HG03571 (cell line): ENCODE data around the gene CAVIN1.
"Not testable (repeated sequence)": the region's sequence is repeated elsewhere in the genome, so short reads cannot be mapped to it uniquely, and the experiment has no call there.

Experiments used
- ATAC-seq: cut with Tn5 transposase; IDR thresholded peaks from one replicate; pipeline ENCODE4 v1.9.1; 2021; ENCODE audit not compliant: unreplicated experiment

Gene CAVIN1

GRCh38 chr17:42436391-42436790 lies 13.3 kb upstream of the CAVIN1 start:
- ATAC-seq: no peak

- ATAC-seq: no peak
Observed at GRCh38 chr17:42431758-42432161, 8.7 kb upstream of the CAVIN1 start.

- no peak for ATAC-seq
Observed at GRCh38 chr17:42429726-42430447, 6.8 kb upstream of the CAVIN1 start.

GRCh38 chr17:42428141-42428944 lies 5.3 kb upstream of the CAVIN1 start:
- no peak for ATAC-seq

- ATAC-seq: no peak
Observed at GRCh38 chr17:42424991-42425610, 2.0 kb upstream of the CAVIN1 start.

GRCh38 chr17:42423766-42424165 lies 710 bp upstream of the CAVIN1 start:
- ATAC-seq: no peak

- no peak for ATAC-seq
Observed at GRCh38 chr17:42422412-42422957, 571 bp downstream of the CAVIN1 start.

GRCh38 chr17:42421507-42422338 lies 1.3 kb downstream of the CAVIN1 start:
- no peak for ATAC-seq

- ATAC-seq: no peak
Observed at GRCh38 chr17:42421136-42421506, 1.9 kb downstream of the CAVIN1 start.

GRCh38 chr17:42417981-42418380 lies 5.1 kb downstream of the CAVIN1 start:
- ATAC-seq: not testable (repeated sequence)

- ATAC-seq: no peak
Observed at GRCh38 chr17:42414704-42415409, 8.2 kb downstream of the CAVIN1 start.

GRCh38 chr17:42413464-42414040 lies 9.5 kb downstream of the CAVIN1 start:
- ATAC-seq: no peak

GRCh38 chr17:42411905-42412679 lies 11.0 kb downstream of the CAVIN1 start:
- ATAC-seq: no peak

GRCh38 chr17:42411361-42411760 lies 11.7 kb downstream of the CAVIN1 start:
- ATAC-seq: no peak

GRCh38 chr17:42410319-42410685 lies 12.8 kb downstream of the CAVIN1 start:
- no peak for ATAC-seq

- ATAC-seq: no peak
Observed at GRCh38 chr17:42409523-42410318, 13.3 kb downstream of the CAVIN1 start.

- ATAC-seq: no peak
Observed at GRCh38 chr17:42408061-42408460, 15.0 kb downstream of the CAVIN1 start.

GRCh38 chr17:42407289-42407836 lies 15.7 kb downstream of the CAVIN1 start:
- no peak for ATAC-seq
